ENCODE data around the gene TMEM52B.

DNA sequence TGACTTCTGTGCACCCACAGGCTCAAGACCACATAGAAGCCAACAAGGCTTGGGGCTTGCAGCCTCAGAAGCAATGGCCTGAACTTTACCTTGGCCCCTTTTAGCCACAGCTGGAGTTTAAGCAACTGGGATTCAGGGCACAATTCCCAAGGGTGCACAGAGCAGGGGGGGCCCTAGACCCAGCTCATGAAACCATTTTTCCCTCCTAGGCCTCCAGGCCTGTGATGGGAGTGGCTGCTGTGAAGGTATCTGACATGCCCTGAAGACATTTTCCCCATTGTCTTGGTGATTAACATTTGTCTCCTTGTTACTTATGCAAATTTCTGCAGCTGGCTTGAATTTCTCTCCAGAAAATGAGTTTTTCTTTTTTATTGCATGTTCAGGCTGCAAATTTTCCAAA lies 55.7 kb downstream of the TMEM52B start:
- TF ChIP-seq, protein P1, sequence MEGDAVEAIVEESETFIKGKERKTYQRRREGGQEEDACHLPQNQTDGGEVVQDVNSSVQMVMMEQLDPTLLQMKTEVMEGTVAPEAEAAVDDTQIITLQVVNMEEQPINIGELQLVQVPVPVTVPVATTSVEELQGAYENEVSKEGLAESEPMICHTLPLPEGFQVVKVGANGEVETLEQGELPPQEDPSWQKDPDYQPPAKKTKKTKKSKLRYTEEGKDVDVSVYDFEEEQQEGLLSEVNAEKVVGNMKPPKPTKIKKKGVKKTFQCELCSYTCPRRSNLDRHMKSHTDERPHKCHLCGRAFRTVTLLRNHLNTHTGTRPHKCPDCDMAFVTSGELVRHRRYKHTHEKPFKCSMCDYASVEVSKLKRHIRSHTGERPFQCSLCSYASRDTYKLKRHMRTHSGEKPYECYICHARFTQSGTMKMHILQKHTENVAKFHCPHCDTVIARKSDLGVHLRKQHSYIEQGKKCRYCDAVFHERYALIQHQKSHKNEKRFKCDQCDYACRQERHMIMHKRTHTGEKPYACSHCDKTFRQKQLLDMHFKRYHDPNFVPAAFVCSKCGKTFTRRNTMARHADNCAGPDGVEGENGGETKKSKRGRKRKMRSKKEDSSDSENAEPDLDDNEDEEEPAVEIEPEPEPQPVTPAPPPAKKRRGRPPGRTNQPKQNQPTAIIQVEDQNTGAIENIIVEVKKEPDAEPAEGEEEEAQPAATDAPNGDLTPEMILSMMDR (IDR thresholded peaks at IDR 0.05) = no peak
- TF ChIP-seq POLR2A (IDR thresholded peaks at IDR 0.05) = no peak

Data from esophagus squamous epithelium (tissue), 4 donors.